K562 (cell line): ENCODE measurements around the gene COX10. TPM values are rescaled to one million over a fixed set of nuclear protein-coding genes. Genes with fewer than 3 reads are reported as not detected.

Experiments
- ATAC-seq: fragments of 200-7000 bp; cut with Tn5 transposase; 3 replicates; pipeline ENCODE4 v1.9.1; 2020; ENCODE audit warnings: moderate library complexity
- BruUV-seq: library from RNA; stranded (reverse); fragments of 400-500 nt; replicated peaks from 2 replicates; lab custom pipeline; 2021; lab: Mats Ljungman, UMichigan
- CTCF ChIA-PET: fragments of 300-600 bp; formaldehyde crosslinking; extraction: SDS; loops from one replicate; lab custom pipeline; 2021; ENCODE audit warnings: low intra/inter-chr PET ratio; lab: Yijun Ruan, JAX
- POLR2A ChIA-PET: fragments of 300-600, 350-650 bp; sonication (Branson Sonifier 250); formaldehyde crosslinking; extraction: SDS; loops from one replicate; lab custom pipeline; 2021; ENCODE audit warnings: antibody characterized with exemption, inconsistent platforms; lab: Yijun Ruan, JAX
- DNase-seq, 4 experiments: peaks; one replicate each; pipeline versions ENCODE4 v3.0.0 to v3.0.0-alpha.2; 2011 to 2018; ENCODE audit warnings: low spot score in 3 of 4, mixed read lengths in 3 of 4; ENCODE audit errors: extremely low read depth in 1 of 4
- FAIRE-seq: peaks from 2 replicates; lab custom pipeline; 2011; peaks lifted over from hg19 to GRCh38; lab: Jason Lieb, UNC
- H2AFZ ChIP-seq: 2 replicates; pipeline ENCODE4 v1.6.0; 2011; ENCODE audit warnings: low read depth, low read length, control low read depth, inconsistent platforms
- H3K27ac ChIP-seq: fragments of 200-600 bp; 3 replicates; pipeline ENCODE4 v1.8.0; 2011; ENCODE audit warnings: low read depth, mild to moderate bottlenecking, control low read depth, inconsistent platforms, low read length, moderate library complexity, mixed read lengths; ENCODE audit errors: extremely low read depth
- H3K27me3 ChIP-seq, 2 experiments: fragments of 300-600 bp in 1 of 2; 2 replicates in 1 of 2; 3 replicates in 1 of 2; pipeline versions ENCODE4 v1.6.0 to v1.8.0; 2011; ENCODE audit warnings: inconsistent platforms in 2 of 2, low read length in 2 of 2, mild to moderate bottlenecking in 1 of 2, mixed read lengths in 1 of 2, moderate library complexity in 1 of 2; ENCODE audit not compliant: control insufficient read depth in 2 of 2, insufficient read depth in 2 of 2
- H3K36me3 ChIP-seq: fragments of 300-600 bp; 3 replicates; pipeline ENCODE4 v1.8.0; 2011; ENCODE audit warnings: mild to moderate bottlenecking, low read length, inconsistent platforms; ENCODE audit not compliant: control insufficient read depth, insufficient read depth
- H3K4me1 ChIP-seq, 2 experiments: fragments of 200-600 bp in 1 of 2; replicated peaks in 1 of 2; 2 replicates in 1 of 2; 3 replicates in 1 of 2; pipeline versions ENCODE4 v1.5.1 to v1.8.0; 2011; ENCODE audit warnings: inconsistent platforms in 2 of 2, low read length in 2 of 2, mild to moderate bottlenecking in 1 of 2, mixed read lengths in 1 of 2, moderate library complexity in 1 of 2; ENCODE audit not compliant: control insufficient read depth in 2 of 2, insufficient read depth in 2 of 2
- H3K4me2 ChIP-seq: 2 replicates; pipeline ENCODE4 v1.6.1; 2011; ENCODE audit warnings: low read length, control low read depth, inconsistent platforms, mixed read lengths; ENCODE audit not compliant: insufficient read depth
- H3K4me3 ChIP-seq: fragments of 200-600 bp; sonication (generic), shearing (Covaris generic); 2 replicates; pipeline ENCODE4 v1.5.1; 2016; ENCODE audit warnings: control low read depth, inconsistent platforms
- H3K79me2 ChIP-seq: fragments of 200-600 bp; 3 replicates; pipeline ENCODE4 v1.8.0; 2011; ENCODE audit warnings: low read length, inconsistent platforms; ENCODE audit not compliant: control insufficient read depth, insufficient read depth
- H3K9ac ChIP-seq, 2 experiments: 2 replicates each; pipeline versions ENCODE4 v1.6.0 to v1.6.1; 2011; ENCODE audit warnings: low read depth in 2 of 2, low read length in 2 of 2, control low read depth in 1 of 2, inconsistent platforms in 1 of 2, mild to moderate bottlenecking in 1 of 2, mixed read lengths in 1 of 2; ENCODE audit not compliant: insufficient read depth in 1 of 2
- H3K9me1 ChIP-seq: one replicate; pipeline ENCODE4 v1.6.0; 2011; ENCODE audit warnings: inconsistent platforms, mild to moderate bottlenecking, low read length, moderate library complexity; ENCODE audit not compliant: control insufficient read depth, insufficient read depth
- H3K9me3 ChIP-seq: replicated peaks from 2 replicates; pipeline ENCODE4 v1.5.1; 2011; ENCODE audit warnings: low read depth, low read length, inconsistent platforms; ENCODE audit not compliant: control insufficient read depth, insufficient read depth
- H4K20me1 ChIP-seq: replicated peaks from 2 replicates; pipeline ENCODE4 v1.6.1; 2011; ENCODE audit warnings: low read length, inconsistent platforms, mixed read lengths; ENCODE audit not compliant: control insufficient read depth, insufficient read depth
- ATF1 ChIP-seq, 2 experiments: fragments of 450-650 bp in 1 of 2; IDR thresholded peaks; 2 replicates each; pipeline ENCODE4 v1.6.1; 2016; ENCODE audit warnings: missing compliant biosample characterization in 1 of 2, missing genetic modification characterization in 1 of 2
- CBX1 ChIP-seq: sonication (generic); IDR thresholded peaks from 2 replicates; pipeline ENCODE4 v1.6.1; 2016; ENCODE audit warnings: antibody characterized with exemption, low read depth, mild to moderate bottlenecking
- ETV6 ChIP-seq, 3 experiments: fragments of 150-350 bp in 1 of 3; sonication (generic) in 1 of 3; formaldehyde crosslinking in 1 of 3; IDR thresholded peaks; 2 replicates each; pipeline versions ENCODE4 v1.6.1 to v1.8.0; 2014 to 2022; ENCODE audit warnings: borderline replicate concordance in 2 of 3, low read depth in 2 of 3, antibody characterized with exemption in 1 of 3, low read length in 1 of 3, mild to moderate bottlenecking in 1 of 3, missing genetic modification reagents in 1 of 3
- LARP7 ChIP-seq: fragments of 450-650 bp; IDR thresholded peaks from 2 replicates; pipeline ENCODE4 v1.6.1; 2016
- NFYB ChIP-seq: IDR thresholded peaks from 2 replicates; pipeline ENCODE4 v1.6.1; 2011; ENCODE audit warnings: mild to moderate bottlenecking, moderate library complexity; ENCODE audit not compliant: insufficient read length; ENCODE audit errors: extremely low read depth
- SIRT6 ChIP-seq: IDR thresholded peaks from one replicate; pipeline ENCODE4 v1.6.1; 2012; ENCODE audit warnings: low read depth, mild to moderate bottlenecking, control low read depth, inconsistent platforms, low read length, moderate library complexity
- STAT5A ChIP-seq: IDR thresholded peaks from 2 replicates; pipeline ENCODE4 v1.6.1; 2012; ENCODE audit warnings: low read length, inconsistent platforms, borderline replicate concordance
- ZNF140 ChIP-seq: fragments of 250-450 bp; sonication (Bioruptor Pico); IDR thresholded peaks from 2 replicates; pipeline ENCODE4 v1.8.0; 2021; ENCODE audit warnings: moderate library complexity, mild to moderate bottlenecking, inconsistent platforms
- ZNF217 ChIP-seq: sonication (generic); formaldehyde crosslinking; IDR thresholded peaks from 2 replicates; pipeline ENCODE4 v1.8.0; 2022; ENCODE audit warnings: mild to moderate bottlenecking, missing genetic modification reagents
- ZNF280B ChIP-seq: fragments of 250-450 bp; sonication (Bioruptor Pico); IDR thresholded peaks from 2 replicates; pipeline ENCODE4 v1.5.1; 2021; ENCODE audit warnings: mild to moderate bottlenecking
- WGBS: fragments of 100-300 bp; shearing (Covaris generic); methylation state at CpG from one replicate; pipeline ENCODE4 v1.1.6; 2016; ENCODE audit warnings: low coverage, mixed read lengths; ENCODE audit not compliant: insufficient coverage; ENCODE audit errors: missing lambda C conversion rate; 5-methylcytosine and 5-hydroxymethylcytosine counted together
- in situ Hi-C: fragments of 300-500 bp; cut with MboI; formaldehyde crosslinking; loops from 4 replicates; pipeline ENCODE4 v1.15.0; 2018; ENCODE audit warnings: inconsistent platforms, mixed read lengths
- intact Hi-C: fragments of 100-400 bp; cut with micrococcal nuclease; formaldehyde crosslinking; loops from 2 replicates; pipeline ENCODE4 v1.14.2; 2022
- polyA plus RNA-seq, 8 experiments: library from polyadenylated mRNA; depleted of rRNA in 4 of 8; stranded (reverse) in 5 of 8; unstranded in 3 of 8; fragments of >200 nt; fragmentation: Nextera tagmentation in 2 of 8; fragmentation: Illumina TruSeq in 1 of 8; extraction: Ambion mirVana in 2 of 8; extraction: Trizol in 1 of 8; gene quantifications; 2 replicates each; pipeline versions ENCODE4 v1.2.1 to v1.2.3, GENCODE V29; 2011 to 2014; ENCODE audit warnings: inconsistent platforms in 1 of 8, missing spikeins in 1 of 8
- total RNA-seq, 7 experiments: library from RNA; depleted of rRNA in 6 of 7; stranded (reverse); fragments of >200 nt in 6 of 7; fragmentation: Illumina TruSeq in 2 of 7; extraction: Trizol in 2 of 7; gene quantifications; 2 replicates each; pipeline versions ENCODE4 v1.2.1 to v1.2.3, GENCODE V29; 2011 to 2021; ENCODE audit warnings: low replicate concordance in 1 of 7

Gene COX10
- total and polyA plus RNA-seq, 9 of the 15 experiments (the other 6 are each of a cell fraction or from before 2014, with no cell fraction given): 10.3 to 26.4 (median 17.8) TPM

- Histone ChIP-seq H2AFZ (no peak overlapping the region), H3K9ac (no peak overlapping the region), H3K27me3 (no peaks in the 10 kb centered on the region), H3K79me2 (no peaks in the 10 kb centered on the region), H3K9me1 (no peaks in the 10 kb centered on the region), H3K4me1 (peaks cover 4 to 25% of the 10 kb centered on the region in 2 experiments; a peak in 3 of 5 replicates), H3K4me3 (no peak overlapping the region), H3K36me3 (peaks cover 10% of the 10 kb centered on the region; the same call in 1 of the 3 replicates), H3K9me3 (0 out of 2 replicates have a peak, but pooled peaks cover 2% of the 10 kb centered on the region), H4K20me1 (peaks cover 6% of the 10 kb centered on the region; the same call in 1 of the 2 replicates), H3K27ac (no peak overlapping the region), H3K4me2 (no peak overlapping the region)
- no peak for FAIRE-seq
- 100% methylated on average over 7 of the region's 29 CpGs for WGBS
- ATAC-seq: no peak
- no peak for DNase-seq
- ChIA-PET POLR2A (no interaction called here), CTCF (no interaction called here)
- intact Hi-C loops: no loop called here
- no TSS peak for BruUV-seq
- in situ Hi-C loops: no loop called here
- TF ChIP-seq STAT5A (no peak), ETV6 (IDR thresholded peaks at IDR 0.05; ENCODE audit: borderline replicate concordance in 1 of 2, low read depth in 2 of 2, low read length in 1 of 2) (no peak), ETV6 (CRISPR knock-in tag; IDR thresholded peaks at IDR 0.05; ENCODE audit: borderline replicate concordance) (no peak)
- TF ChIP-seq, all 486 proteins: peak for 0
Observed at GRCh38 chr17:14206891-14207290, 137.6 kb downstream of the COX10 start.

DNA sequence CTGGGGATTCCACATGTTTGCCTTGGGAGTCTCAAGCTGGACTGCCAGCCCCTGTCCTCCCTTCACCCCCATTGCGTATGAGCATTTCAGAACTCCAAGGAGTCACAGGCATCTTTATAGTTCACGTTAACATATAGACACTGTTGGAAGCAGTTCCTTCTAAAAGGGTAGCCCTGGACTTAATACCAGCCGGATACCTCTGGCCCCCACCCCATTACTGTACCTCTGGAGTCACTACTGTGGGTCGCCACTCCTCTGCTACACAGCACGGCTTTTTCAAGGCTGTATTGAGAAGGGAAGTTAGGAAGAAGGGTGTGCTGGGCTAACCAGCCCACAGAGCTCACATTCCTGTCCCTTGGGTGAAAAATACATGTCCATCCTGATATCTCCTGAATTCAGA lies 138.5 kb downstream of the COX10 start:
- no peak for ATAC-seq
- CTCF ChIA-PET: no interaction called here
- TF ChIP-seq ZNF217 (CRISPR knock-in tag): no peak
- no peak for TF ChIP-seq CBX1
- no peak for TF ChIP-seq NFYB
- TF ChIP-seq LARP7: no peak
- no peak for TF ChIP-seq ZNF280B (CRISPR knock-in tag)
- no peak for TF ChIP-seq ZNF140 (CRISPR knock-in tag)
- no peak for TF ChIP-seq ATF1 (CRISPR knock-in tag; IDR thresholded peaks at IDR 0.05)
- TF ChIP-seq ATF1 (tag; IDR thresholded peaks at IDR 0.05): no peak
- TF ChIP-seq SIRT6: no peak
- peaks cover 4 to 25% of the 10 kb centered on the region in 2 experiments; a peak in 3 of 5 replicates for H3K4me1 ChIP-seq
- H2AFZ ChIP-seq: no peak overlapping the region
- intact Hi-C loops (no loop called here), in situ Hi-C loops (no loop called here)
- H3K27me3 ChIP-seq: no peaks in the 10 kb centered on the region
- BruUV-seq: no TSS peak
- H4K20me1 ChIP-seq: peaks cover 6% of the 10 kb centered on the region; the same call in 1 of the 2 replicates
- H3K9ac ChIP-seq: no peak overlapping the region
- H3K79me2 ChIP-seq: no peaks in the 10 kb centered on the region
- H3K36me3 ChIP-seq: peaks cover 10% of the 10 kb centered on the region; the same call in 1 of the 3 replicates
- H3K27ac ChIP-seq: no peak overlapping the region
- no peak overlapping the region for H3K4me3 ChIP-seq
- H3K9me3 ChIP-seq: 0 out of 2 replicates have a peak, but pooled peaks cover 2% of the 10 kb centered on the region
- WGBS: 94% methylated on average over 5 of the region's 5 CpGs
- H3K4me2 ChIP-seq: no peak overlapping the region
- FAIRE-seq: no peak
- no peaks in the 10 kb centered on the region for H3K9me1 ChIP-seq
- DNase-seq: no peak
- POLR2A ChIA-PET: interaction anchor here (0.6 kb wide), 1 partner anchor 306 kb away, joined by 3 read pairs; no protein-coding TSS in a partner anchor
